ENCODE results near the gene GLP2R. TPM values are rescaled to one million over a fixed set of nuclear protein-coding genes. Genes with fewer than 3 reads are reported as not detected.

The GLP2R gene
- polyA plus RNA-seq, 1 of the 3 experiments (the other 2 are of a cell fraction): not detected

GRCh38 chr17:9917131-9917530 lies 91.4 kb downstream of the GLP2R start:
- H3K27ac ChIP-seq (ENCODE audit: low read depth in 2 of 2, low read length in 1 of 2): no peak overlapping the region
- H4K20me1 ChIP-seq (ENCODE audit: insufficient read depth): no peaks in the 10 kb centered on the region
- peaks cover 20% of the 10 kb centered on the region; the same call in 1 of the 2 replicates for H3K27me3 ChIP-seq (ENCODE audit: insufficient read depth)
- DNase-seq: no peak
- H3K79me2 ChIP-seq (ENCODE audit: insufficient read depth): no peaks in the 10 kb centered on the region
- TF ChIP-seq RXRA (IDR thresholded peaks at IDR 0.05; ENCODE audit: borderline replicate concordance, low read depth) (no peak), POLR2AphosphoS5 (IDR thresholded peaks at IDR 0.05; ENCODE audit: low read depth, low read length) (no peak), MEF2A (IDR thresholded peaks at IDR 0.05; ENCODE audit: borderline replicate concordance, low read depth) (no peak), EZH2phosphoT487 (IDR thresholded peaks at IDR 0.05; ENCODE audit: borderline replicate concordance, low read depth) (no peak), REST (IDR thresholded peaks at IDR 0.05; ENCODE audit: low read depth, low read length) (no peak), EP300 (IDR thresholded peaks at IDR 0.05; ENCODE audit: borderline replicate concordance in 1 of 2, low read depth in 1 of 2, low read length in 1 of 2) (no peak), PBX3 (IDR thresholded peaks at IDR 0.05) (no peak), MXI1 (IDR thresholded peaks at IDR 0.05; ENCODE audit: low read depth, low read length) (no peak), GATA2 (CRISPR knock-in tag; IDR thresholded peaks at IDR 0.05) (no peak)
- no peak overlapping the region for H3K4me3 ChIP-seq (ENCODE audit: low read depth in 2 of 2, low read length in 1 of 2)
- WGBS (ENCODE audit: low lambda C conversion rate): 78% methylated on average over 6 of the region's 13 CpGs
- no peak overlapping the region for H2AFZ ChIP-seq (ENCODE audit: low read depth)
- no peak overlapping the region for H3K4me2 ChIP-seq
- H3K36me3 ChIP-seq (replicated peaks in 1 of 2; ENCODE audit: control insufficient read depth in 1 of 2, insufficient read depth in 2 of 2, low read length in 1 of 2): no peaks in the 10 kb centered on the region
- H3K9me3 ChIP-seq: no peaks in the 10 kb centered on the region
- no peak overlapping the region for H3K9ac ChIP-seq
- no peaks in the 10 kb centered on the region for H3K9me2 ChIP-seq
- POLR2A ChIA-PET: no interaction called here
- no peaks in the 10 kb centered on the region for H3K4me1 ChIP-seq (ENCODE audit: control insufficient read depth in 1 of 2, insufficient read depth in 2 of 2, low read depth in 1 of 2, low read length in 1 of 2)
- CTCF ChIA-PET: interaction anchor here (0.8 to 3.8 kb wide), 3 partner anchors 7 to 698 kb away, joined by 3 to 15 read pairs (median 5); no protein-coding TSS in a partner anchor
- H3F3A ChIP-seq (replicated peaks; ENCODE audit: insufficient read depth): no peaks in the 10 kb centered on the region

GRCh38 chr17:9917801-9918200 lies 92.1 kb downstream of the GLP2R start:
- Histone ChIP-seq H4K20me1 (ENCODE audit: insufficient read depth) (no peaks in the 10 kb centered on the region), H3K9ac (no peak overlapping the region), H3K4me2 (no peak overlapping the region), H3K79me2 (ENCODE audit: insufficient read depth) (no peaks in the 10 kb centered on the region), H3K36me3 (replicated peaks in 1 of 2; ENCODE audit: control insufficient read depth in 1 of 2, insufficient read depth in 2 of 2, low read length in 1 of 2) (no peaks in the 10 kb centered on the region), H3K9me2 (no peaks in the 10 kb centered on the region), H3K4me1 (ENCODE audit: control insufficient read depth in 1 of 2, insufficient read depth in 2 of 2, low read depth in 1 of 2, low read length in 1 of 2) (no peaks in the 10 kb centered on the region), H3F3A (replicated peaks; ENCODE audit: insufficient read depth) (no peaks in the 10 kb centered on the region), H3K27ac (ENCODE audit: low read depth in 2 of 2, low read length in 1 of 2) (no peak overlapping the region), H2AFZ (ENCODE audit: low read depth) (no peak overlapping the region), H3K27me3 (ENCODE audit: insufficient read depth) (peaks cover 20% of the 10 kb centered on the region; the same call in 1 of the 2 replicates), H3K9me3 (no peaks in the 10 kb centered on the region), H3K4me3 (ENCODE audit: low read depth in 2 of 2, low read length in 1 of 2) (no peak overlapping the region)
- DNase-seq: no peak
- CTCF ChIA-PET: interaction anchor here (0.7 to 3.8 kb wide), 3 partner anchors 11 to 697 kb away, joined by 3 to 15 read pairs (median 3); no protein-coding TSS in a partner anchor
- 38% methylated on average over 17 of the region's 19 CpGs for whole genome bisulfite sequencing (ENCODE audit: low lambda C conversion rate)
- POLR2A ChIA-PET: no interaction called here
- TF ChIP-seq POLR2AphosphoS5 (IDR thresholded peaks at IDR 0.05; ENCODE audit: low read depth, low read length) (no peak), EZH2phosphoT487 (IDR thresholded peaks at IDR 0.05; ENCODE audit: borderline replicate concordance, low read depth) (no peak), USF2 (IDR thresholded peaks at IDR 0.05; ENCODE audit: borderline replicate concordance, low read depth, low read length) (no peak), RFX5 (IDR thresholded peaks at IDR 0.05; ENCODE audit: low read length) (no peak), RCOR1 (IDR thresholded peaks at IDR 0.05; ENCODE audit: low read length) (no peak), MAX (IDR thresholded peaks at IDR 0.05; ENCODE audit: low read depth) (no peak), TAF1 (IDR thresholded peaks at IDR 0.05; ENCODE audit: borderline replicate concordance, low read depth, low read length) (no peak), GABPA (IDR thresholded peaks at IDR 0.05; ENCODE audit: low read depth) (no peak), SIN3A (IDR thresholded peaks at IDR 0.05; ENCODE audit: borderline replicate concordance, low read depth, low read length) (no peak), REST (IDR thresholded peaks at IDR 0.05; ENCODE audit: low read depth, low read length) (no peak)
